Stimulated activated CD4-positive, alpha-beta T cell treated with anti-CD3 and anti-CD28 coated beads, TNF-alpha, amount 100 ng/mL, for 24 hours (primary cell): ENCODE data around the gene SEC22C.

Experiments
- DNase-seq, 3 experiments: peaks; one replicate each; pipeline ENCODE4 v3.0.0-alpha.2; 2020; ENCODE audit warnings: low read depth in 3 of 3

Gene SEC22C

GRCh38 chr3:42513121-42513520 lies 68.6 kb downstream of the SEC22C start:
- no peak for DNase-seq

- DNase-seq = no peak
Observed at GRCh38 chr3:42511736-42512135, 70.0 kb downstream of the SEC22C start.

- no peak for DNase-seq
Observed at GRCh38 chr3:42511201-42511600, 70.6 kb downstream of the SEC22C start.

GRCh38 chr3:42510325-42510724 lies 71.4 kb downstream of the SEC22C start:
- DNase-seq = no peak

- no peak for DNase-seq
Observed at GRCh38 chr3:42509111-42509510, 72.7 kb downstream of the SEC22C start.

- DNase-seq = no peak
Observed at GRCh38 chr3:42508562-42508961, 73.2 kb downstream of the SEC22C start.

GRCh38 chr3:42507761-42508335 lies 73.9 kb downstream of the SEC22C start:
- DNase-seq = no peak

GRCh38 chr3:42507252-42507651 lies 74.5 kb downstream of the SEC22C start:
- no peak for DNase-seq

GRCh38 chr3:42505849-42506410 lies 75.8 kb downstream of the SEC22C start:
- no peak for DNase-seq

- no peak for DNase-seq
Observed at GRCh38 chr3:42505128-42505848, 76.5 kb downstream of the SEC22C start.

GRCh38 chr3:42504334-42505127 lies 77.2 kb downstream of the SEC22C start:
- DNase-seq = no peak

GRCh38 chr3:42503957-42504333 lies 77.8 kb downstream of the SEC22C start:
- no peak for DNase-seq

GRCh38 chr3:42503251-42503924 lies 78.4 kb downstream of the SEC22C start:
- DNase-seq = no peak

GRCh38 chr3:42502429-42503250 lies 79.1 kb downstream of the SEC22C start, which contains the start of gene VIPR1:
Gene VIPR1 (plus strand): TSS chr3:42502643. CDS start chr3:42502736, 93 bp downstream.
- DNase-seq = peak; percentile 82 to 92 (median 87)

GRCh38 chr3:42501681-42502428 lies 79.9 kb downstream of the SEC22C start:
- DNase-seq = peak in 2 of 3 experiments; percentile 22 to 61

- peak in 1 of 3 experiments; percentile 7 for DNase-seq
Observed at GRCh38 chr3:42501321-42501680, 80.5 kb downstream of the SEC22C start.

- DNase-seq = no peak
Observed at GRCh38 chr3:42500909-42501308, 80.9 kb downstream of the SEC22C start.

- DNase-seq = no peak
Observed at GRCh38 chr3:42500091-42500490, 81.7 kb downstream of the SEC22C start.

GRCh38 chr3:42499478-42499871 lies 82.3 kb downstream of the SEC22C start:
- no peak for DNase-seq

- no peak for DNase-seq
Observed at GRCh38 chr3:42498791-42499477, 82.8 kb downstream of the SEC22C start.
